ENCODE measurements around the gene AFG3L2. TPM values are rescaled to one million over a fixed set of nuclear protein-coding genes. Genes with fewer than 3 reads are reported as not detected.
A peak's percentile ranks its signal among the peaks of the same experiment; 100 is the strongest.
"Not testable (repeated sequence)": the region's sequence is repeated elsewhere in the genome, so short reads cannot be mapped to it uniquely, and the experiment has no call there.

Gene AFG3L2
- total RNA-seq, 1 donor from 2014 or later: 46.7 TPM

- FAIRE-seq (no peak), DNase-seq (ENCODE audit: low read depth) (no peak)
- H2AFZ ChIP-seq (ENCODE audit: low read depth, low read length): no peak overlapping the region
- H3K4me3 ChIP-seq (ENCODE audit: insufficient read depth, low read depth, low read length): no peak overlapping the region
- H3K4me2 ChIP-seq (ENCODE audit: low read length): no peak overlapping the region
- H3K4me3 Mint-ChIP-seq (ENCODE audit: unreplicated experiment): no peak overlapping the region
- no peak overlapping the region for H3K9ac ChIP-seq (ENCODE audit: low read length)
- no peaks in the 10 kb centered on the region for H3K9me3 Mint-ChIP-seq (ENCODE audit: unreplicated experiment)
- H3K79me2 ChIP-seq (ENCODE audit: insufficient read depth, low read length): peaks cover 19% of the 10 kb centered on the region
- TF ChIP-seq, protein P1, sequence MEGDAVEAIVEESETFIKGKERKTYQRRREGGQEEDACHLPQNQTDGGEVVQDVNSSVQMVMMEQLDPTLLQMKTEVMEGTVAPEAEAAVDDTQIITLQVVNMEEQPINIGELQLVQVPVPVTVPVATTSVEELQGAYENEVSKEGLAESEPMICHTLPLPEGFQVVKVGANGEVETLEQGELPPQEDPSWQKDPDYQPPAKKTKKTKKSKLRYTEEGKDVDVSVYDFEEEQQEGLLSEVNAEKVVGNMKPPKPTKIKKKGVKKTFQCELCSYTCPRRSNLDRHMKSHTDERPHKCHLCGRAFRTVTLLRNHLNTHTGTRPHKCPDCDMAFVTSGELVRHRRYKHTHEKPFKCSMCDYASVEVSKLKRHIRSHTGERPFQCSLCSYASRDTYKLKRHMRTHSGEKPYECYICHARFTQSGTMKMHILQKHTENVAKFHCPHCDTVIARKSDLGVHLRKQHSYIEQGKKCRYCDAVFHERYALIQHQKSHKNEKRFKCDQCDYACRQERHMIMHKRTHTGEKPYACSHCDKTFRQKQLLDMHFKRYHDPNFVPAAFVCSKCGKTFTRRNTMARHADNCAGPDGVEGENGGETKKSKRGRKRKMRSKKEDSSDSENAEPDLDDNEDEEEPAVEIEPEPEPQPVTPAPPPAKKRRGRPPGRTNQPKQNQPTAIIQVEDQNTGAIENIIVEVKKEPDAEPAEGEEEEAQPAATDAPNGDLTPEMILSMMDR (IDR thresholded peaks at IDR 0.05; ENCODE audit: insufficient read depth, low read depth, low read length): no peak
- no peak for TF ChIP-seq EZH2 (IDR thresholded peaks at IDR 0.05; ENCODE audit: insufficient read depth, low read length)
- H3K36me3 Mint-ChIP-seq (ENCODE audit: low read depth, unreplicated experiment): peaks cover 5% of the 10 kb centered on the region
- H3K4me1 Mint-ChIP-seq (ENCODE audit: low read depth, unreplicated experiment): peaks cover 16% of the 10 kb centered on the region
- no peak overlapping the region for H3K27ac ChIP-seq (ENCODE audit: low read depth, low read length)
- peaks cover 12% of the 10 kb centered on the region for H4K20me1 ChIP-seq (ENCODE audit: insufficient read depth, low read length)
- H3K27me3 Mint-ChIP-seq (ENCODE audit: low read depth, unreplicated experiment): no peaks in the 10 kb centered on the region
- no peak overlapping the region for H3K27ac Mint-ChIP-seq (ENCODE audit: unreplicated experiment)
- no peaks in the 10 kb centered on the region for H3K36me3 ChIP-seq (ENCODE audit: insufficient read depth, low read length)
- no peaks in the 10 kb centered on the region for H3K4me1 ChIP-seq (ENCODE audit: insufficient read depth, low read length)
- no peaks in the 10 kb centered on the region for H3K27me3 ChIP-seq (ENCODE audit: insufficient read depth, low read length)
- no peaks in the 10 kb centered on the region for H3K9me3 ChIP-seq (ENCODE audit: insufficient read depth, low read depth, low read length)
Observed at GRCh38 chr18:12416098-12416729, 39.2 kb upstream of the AFG3L2 start.

DNA sequence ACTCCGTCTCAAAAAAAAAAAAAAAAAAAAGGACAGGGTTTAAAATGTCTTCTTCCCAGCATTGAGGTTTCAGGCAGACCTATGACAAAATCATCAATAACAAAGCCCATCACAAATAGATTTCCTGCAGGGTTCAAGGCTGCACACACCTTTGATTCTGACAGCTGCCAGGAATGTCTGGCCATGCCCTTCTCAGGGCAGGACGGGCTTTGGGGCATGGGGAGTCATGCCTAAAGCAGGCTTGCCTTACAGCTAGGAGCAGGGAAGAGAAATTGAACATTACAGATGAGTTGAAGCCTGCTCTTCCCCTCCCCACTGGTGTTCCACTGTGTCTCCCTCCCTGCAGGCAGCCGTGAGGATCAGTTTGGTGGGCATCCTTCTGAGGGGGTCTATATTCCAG, 34.4 kb upstream of the AFG3L2 start:
- H3K4me2 ChIP-seq (ENCODE audit: low read length): no peak overlapping the region
- no peak overlapping the region for H3K4me3 Mint-ChIP-seq (ENCODE audit: unreplicated experiment)
- no peak overlapping the region for H3K9ac ChIP-seq (ENCODE audit: low read length)
- no peak overlapping the region for H3K27ac ChIP-seq (ENCODE audit: low read depth, low read length)
- TF ChIP-seq EZH2 (IDR thresholded peaks at IDR 0.05; ENCODE audit: insufficient read depth, low read length): no peak
- TF ChIP-seq, protein P1 (IDR thresholded peaks at IDR 0.05; ENCODE audit: insufficient read depth, low read depth, low read length): no peak
- no peaks in the 10 kb centered on the region for H3K27me3 Mint-ChIP-seq (ENCODE audit: low read depth, unreplicated experiment)
- peaks cover 7% of the 10 kb centered on the region for H3K36me3 Mint-ChIP-seq (ENCODE audit: low read depth, unreplicated experiment)
- no peaks in the 10 kb centered on the region for H3K9me3 ChIP-seq (ENCODE audit: insufficient read depth, low read depth, low read length)
- peaks cover 23% of the 10 kb centered on the region for H3K4me1 Mint-ChIP-seq (ENCODE audit: low read depth, unreplicated experiment)
- H3K36me3 ChIP-seq (ENCODE audit: insufficient read depth, low read length): peaks cover 2% of the 10 kb centered on the region
- H3K9me3 Mint-ChIP-seq (ENCODE audit: unreplicated experiment): no peaks in the 10 kb centered on the region
- no peaks in the 10 kb centered on the region for H3K27me3 ChIP-seq (ENCODE audit: insufficient read depth, low read length)
- FAIRE-seq (no peak), DNase-seq (ENCODE audit: low read depth) (no peak)
- no peak overlapping the region for H3K4me3 ChIP-seq (ENCODE audit: insufficient read depth, low read depth, low read length)
- H2AFZ ChIP-seq (ENCODE audit: low read depth, low read length): no peak overlapping the region
- peaks cover 37% of the 10 kb centered on the region for H3K79me2 ChIP-seq (ENCODE audit: insufficient read depth, low read length)
- H3K27ac Mint-ChIP-seq (ENCODE audit: unreplicated experiment): no peak overlapping the region
- H4K20me1 ChIP-seq (ENCODE audit: insufficient read depth, low read length): peaks cover 12% of the 10 kb centered on the region
- peaks cover 21% of the 10 kb centered on the region for H3K4me1 ChIP-seq (ENCODE audit: insufficient read depth, low read length)

- H3K4me3 Mint-ChIP-seq (ENCODE audit: unreplicated experiment); H3K36me3 Mint-ChIP-seq (ENCODE audit: low read depth, unreplicated experiment); H3K36me3 ChIP-seq (ENCODE audit: insufficient read depth, low read length); DNase-seq (ENCODE audit: low read depth); H3K4me2 ChIP-seq (ENCODE audit: low read length); H2AFZ ChIP-seq (ENCODE audit: low read depth, low read length); H3K27me3 ChIP-seq (ENCODE audit: insufficient read depth, low read length); H3K9ac ChIP-seq (ENCODE audit: low read length); H3K9me3 ChIP-seq (ENCODE audit: insufficient read depth, low read depth, low read length); H3K27me3 Mint-ChIP-seq (ENCODE audit: low read depth, unreplicated experiment); FAIRE-seq; H3K4me3 ChIP-seq (ENCODE audit: insufficient read depth, low read depth, low read length); H3K27ac ChIP-seq (ENCODE audit: low read depth, low read length); H3K9me3 Mint-ChIP-seq (ENCODE audit: unreplicated experiment): not testable (repeated sequence)
- peaks cover 21% of the 10 kb centered on the region for H3K4me1 ChIP-seq (ENCODE audit: insufficient read depth, low read length)
- Mint-ChIP-seq H3K4me1 (ENCODE audit: low read depth, unreplicated experiment) (peaks cover 21% of the 10 kb centered on the region), H3K27ac (ENCODE audit: unreplicated experiment) (peak overlapping the region; percentile 96)
- peaks cover 37% of the 10 kb centered on the region for H3K79me2 ChIP-seq (ENCODE audit: insufficient read depth, low read length)
- peaks cover 11% of the 10 kb centered on the region for H4K20me1 ChIP-seq (ENCODE audit: insufficient read depth, low read length)
Observed at GRCh38 chr18:12410747-12411146, 33.7 kb upstream of the AFG3L2 start.

All from astrocyte (in vitro differentiated cells and primary cell).